GM21717 (cell line): ENCODE measurements around the gene PHOX2A.
"Not testable (repeated sequence)": the region's sequence is repeated elsewhere in the genome, so short reads cannot be mapped to it uniquely, and the experiment has no call there.

ENCODE experiments used
- ATAC-seq: cut with Tn5 transposase; IDR thresholded peaks from one replicate; pipeline ENCODE4 v1.9.1; 2021; ENCODE audit warnings: mild to moderate bottlenecking, moderate library complexity; ENCODE audit not compliant: unreplicated experiment

PHOX2A gene

DNA sequence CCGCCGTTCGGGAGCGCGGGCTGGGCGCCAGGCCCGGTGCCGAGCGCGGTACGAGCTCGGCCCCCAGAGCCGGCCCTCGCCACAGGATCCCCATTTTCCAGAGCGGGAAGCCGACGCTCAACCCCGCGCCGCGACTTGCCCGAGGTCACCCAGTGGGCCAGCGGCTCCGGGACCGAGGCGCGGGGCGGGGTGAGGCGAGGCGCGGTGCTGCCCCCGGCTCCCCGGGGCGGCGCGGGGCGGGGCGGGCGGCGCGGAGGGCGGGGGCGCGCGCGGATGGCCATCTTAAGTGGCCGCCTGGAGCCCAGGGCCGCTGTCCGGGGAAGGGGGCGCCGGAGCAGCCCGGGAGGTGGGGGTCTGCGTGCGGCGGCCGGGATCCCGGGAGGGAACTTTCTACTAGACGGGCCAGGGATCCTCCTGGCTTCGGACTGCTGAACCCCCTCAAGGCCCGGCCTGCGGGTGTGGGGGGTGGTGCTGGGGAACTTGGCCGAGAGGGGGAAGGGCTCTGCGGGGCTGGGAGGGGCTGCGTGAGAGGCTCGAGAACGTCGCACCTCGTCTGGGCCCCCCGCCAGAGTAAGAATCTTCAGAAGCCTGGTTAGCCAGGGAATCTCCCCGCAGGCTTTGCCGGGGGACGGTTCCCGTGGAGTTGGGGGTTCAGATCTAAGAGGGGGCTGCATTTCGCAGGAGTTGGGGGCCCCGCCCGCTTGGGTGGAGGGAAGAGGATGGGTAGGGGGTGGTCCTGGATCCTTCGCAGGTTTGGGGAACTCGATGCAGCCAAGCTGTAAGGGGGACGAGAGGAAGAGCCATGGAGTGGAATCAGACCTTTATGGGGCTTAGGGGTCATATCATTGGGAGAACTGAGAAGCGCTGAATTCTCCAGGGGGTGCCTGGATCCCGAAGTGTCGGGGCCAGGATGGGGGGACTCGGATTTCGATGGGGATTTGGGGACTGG lies 20.1 kb downstream of the PHOX2A start:
- ATAC-seq: peak; percentile 46

GRCh38 chr11:72222907-72223614 lies 20.9 kb downstream of the PHOX2A start:
- peak; percentile 58 for ATAC-seq

DNA sequence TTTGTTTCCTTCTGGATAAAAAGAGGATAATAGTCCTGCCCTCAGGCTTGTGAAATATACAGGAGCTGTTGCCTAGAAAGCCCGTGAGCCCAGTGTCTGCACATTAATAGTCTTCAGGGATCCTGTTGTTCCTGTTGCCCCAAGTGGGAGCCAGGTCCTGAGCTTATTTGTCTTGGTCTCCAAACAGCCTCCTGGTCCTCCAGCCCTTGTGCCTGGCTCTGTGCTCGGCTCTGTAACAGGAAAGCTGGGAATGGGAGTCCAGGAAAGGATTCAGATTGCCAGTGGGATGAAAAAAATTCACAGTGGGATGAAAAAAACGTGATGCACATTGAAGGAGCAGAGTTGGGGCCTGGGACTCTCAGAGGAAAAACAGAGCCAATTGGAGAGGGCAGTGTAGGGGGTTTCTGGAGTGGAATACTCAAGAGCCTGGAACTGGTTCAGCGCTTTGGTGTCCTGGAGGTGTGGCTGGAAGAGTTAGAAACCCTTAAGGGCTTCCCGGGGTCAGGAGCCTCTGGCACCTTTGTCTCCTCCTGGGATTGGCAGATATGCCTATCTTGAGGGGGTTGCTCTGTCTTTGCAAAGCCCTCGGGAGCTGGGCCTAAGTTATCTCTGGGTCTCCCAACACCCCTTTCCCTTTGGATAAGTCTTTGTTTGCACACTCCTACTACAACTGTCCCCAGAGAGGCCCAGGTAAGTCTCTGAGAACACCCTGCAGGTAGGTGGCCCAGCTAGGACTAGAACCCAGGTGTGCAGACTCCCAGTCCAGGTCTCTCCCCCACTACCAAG lies 21.7 kb downstream of the PHOX2A start:
- no peak for ATAC-seq

DNA sequence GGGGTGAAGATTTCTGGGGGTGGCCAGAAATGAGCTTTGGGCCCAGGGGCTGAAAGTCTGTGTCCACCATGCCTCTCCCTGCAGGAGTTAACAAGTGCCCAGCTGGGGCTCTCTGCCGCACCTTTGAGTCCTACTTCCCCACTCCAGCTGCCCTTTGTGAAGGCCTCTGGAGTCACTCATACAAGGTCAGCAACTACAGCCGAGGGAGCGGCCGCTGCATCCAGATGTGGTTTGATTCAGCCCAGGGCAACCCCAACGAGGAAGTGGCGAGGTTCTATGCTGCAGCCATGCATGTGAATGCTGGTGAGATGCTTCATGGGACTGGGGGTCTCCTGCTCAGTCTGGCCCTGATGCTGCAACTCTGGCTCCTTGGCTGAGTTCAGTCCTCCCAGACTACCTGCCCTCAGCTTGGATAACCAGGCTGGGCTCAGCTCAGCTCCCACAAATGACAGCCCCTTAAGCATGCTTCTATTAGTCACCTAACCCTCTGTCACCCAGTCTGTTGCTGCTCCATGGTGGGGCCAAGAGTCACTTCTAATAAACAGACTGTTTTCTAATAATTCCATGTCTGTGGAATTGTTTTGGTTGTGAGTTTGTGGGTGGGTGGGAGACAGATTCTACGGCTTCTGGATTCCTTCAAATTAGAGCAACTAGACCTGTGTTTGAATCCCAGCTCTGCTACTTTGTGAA lies 22.4 kb downstream of the PHOX2A start:
- no peak for ATAC-seq

DNA sequence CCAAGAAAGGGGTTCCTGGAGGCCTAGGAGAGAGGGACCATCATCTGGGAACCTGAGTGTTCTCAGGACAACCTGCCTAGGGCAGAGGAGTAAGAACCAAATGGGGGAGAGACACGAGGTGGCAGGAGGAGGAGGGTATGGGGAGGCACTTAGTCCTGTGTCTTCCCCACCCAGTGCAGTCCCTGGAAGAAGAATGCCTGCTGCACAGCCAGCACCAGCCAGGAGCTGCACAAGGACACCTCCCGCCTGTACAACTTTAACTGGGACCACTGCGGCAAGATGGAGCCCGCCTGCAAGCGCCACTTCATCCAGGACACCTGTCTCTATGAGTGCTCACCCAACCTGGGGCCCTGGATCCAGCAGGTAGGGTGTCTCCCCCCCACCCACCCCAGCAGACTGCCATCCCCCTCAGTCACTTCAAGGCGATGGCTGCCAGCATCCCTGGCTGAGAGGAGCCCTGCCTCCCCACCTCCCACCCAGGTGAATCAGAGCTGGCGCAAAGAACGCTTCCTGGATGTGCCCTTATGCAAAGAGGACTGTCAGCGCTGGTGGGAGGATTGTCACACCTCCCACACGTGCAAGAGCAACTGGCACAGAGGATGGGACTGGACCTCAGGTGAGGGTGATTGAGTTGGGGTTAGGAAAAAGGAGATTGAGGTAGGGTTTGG lies 23.1 kb downstream of the PHOX2A start:
- no peak for ATAC-seq

DNA sequence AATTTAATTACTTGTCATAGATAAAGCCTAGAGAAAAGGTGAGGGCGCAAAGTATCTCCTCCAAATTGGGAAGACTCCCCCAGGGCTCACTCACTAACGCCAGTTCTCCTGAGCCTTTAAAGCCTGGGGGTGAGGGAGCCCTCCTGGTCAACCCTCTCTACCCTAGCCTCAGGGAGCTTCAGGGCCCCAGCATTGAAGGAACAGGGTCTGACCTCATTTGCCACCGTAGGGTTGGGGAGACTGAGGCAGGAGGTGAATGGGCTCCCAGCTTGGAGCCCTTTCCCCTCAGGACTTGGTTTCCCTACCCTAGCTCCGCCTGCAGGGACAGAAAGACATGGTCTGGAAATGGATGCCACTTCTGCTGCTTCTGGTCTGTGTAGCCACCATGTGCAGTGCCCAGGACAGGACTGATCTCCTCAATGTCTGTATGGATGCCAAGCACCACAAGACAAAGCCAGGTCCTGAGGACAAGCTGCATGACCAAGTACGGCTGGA lies 25.7 kb downstream of the PHOX2A start:
- no peak for ATAC-seq

DNA sequence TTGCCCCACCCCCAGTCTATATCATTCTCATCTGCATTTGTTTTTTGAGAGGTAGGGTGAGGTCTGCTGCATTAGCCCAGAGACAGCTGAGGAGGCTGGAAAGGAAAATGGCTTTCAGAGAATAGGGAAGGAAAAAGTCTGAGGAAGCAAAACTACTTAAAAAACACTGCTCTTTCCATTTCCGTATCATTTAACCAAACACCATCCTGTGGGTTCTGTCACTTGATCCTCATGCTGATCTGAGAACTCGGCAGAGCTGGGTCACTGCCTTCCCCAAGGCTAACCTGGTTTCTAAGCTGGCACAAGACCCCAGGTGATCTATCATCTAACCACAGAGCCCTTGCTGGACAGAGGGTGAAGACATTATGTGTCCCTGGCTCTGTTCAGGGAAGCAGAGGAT lies 26.1 kb downstream of the PHOX2A start:
- no peak for ATAC-seq

- no peak for ATAC-seq
These were observed 27.3 kb downstream of the PHOX2A start, which contains the start of gene FOLR2 for GRCh38 chr11:72216638-72217037. FOLR2 (plus strand) TSS chr11:72216794; CDS start chr11:72218585, 1,791 bp downstream.

DNA sequence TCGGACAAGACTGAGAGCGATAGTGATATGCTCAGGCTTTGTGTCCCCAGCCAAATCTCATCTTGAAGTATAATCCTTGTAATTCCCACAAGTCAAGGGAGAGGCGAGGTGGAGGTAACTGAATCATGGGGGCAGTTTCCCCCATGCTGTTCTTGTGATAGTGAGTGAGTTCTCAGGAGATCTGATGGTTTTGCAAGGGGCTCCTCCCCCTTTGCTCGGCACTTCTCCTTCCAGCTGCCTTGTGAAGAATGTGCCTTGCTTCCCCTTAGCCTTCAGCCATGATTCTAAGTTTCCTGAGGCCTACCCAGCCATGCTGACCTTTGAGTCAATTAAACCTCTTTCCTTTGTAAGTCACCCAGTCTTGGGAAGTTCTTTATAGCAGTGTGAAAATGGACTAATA lies 34.9 kb downstream of the PHOX2A start:
- no peak for ATAC-seq

GRCh38 chr11:72208281-72208680 lies 35.7 kb downstream of the PHOX2A start:
- ATAC-seq: no peak

GRCh38 chr11:72206794-72207193 lies 37.2 kb downstream of the PHOX2A start:
- not testable (repeated sequence) for ATAC-seq

GRCh38 chr11:72204886-72205285 lies 39.1 kb downstream of the PHOX2A start:
- no peak for ATAC-seq

- no peak for ATAC-seq
These were observed 40.8 kb downstream of the PHOX2A start for GRCh38 chr11:72203163-72203562.

GRCh38 chr11:72202571-72202970 lies 41.4 kb downstream of the PHOX2A start:
- no peak for ATAC-seq

DNA sequence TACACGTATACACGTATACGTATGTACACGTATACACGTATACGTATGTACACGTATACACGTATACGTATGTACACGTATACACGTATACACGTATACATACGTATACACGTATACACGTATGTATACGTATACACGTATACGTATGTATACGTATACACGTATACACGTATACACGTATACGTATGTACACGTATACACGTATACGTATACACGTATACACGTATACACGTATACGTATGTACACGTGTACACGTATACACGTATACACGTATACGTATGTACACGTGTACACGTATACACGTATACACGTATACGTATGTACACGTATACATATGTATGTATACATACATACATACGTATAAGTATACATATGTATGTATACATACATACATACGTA lies 42.5 kb downstream of the PHOX2A start:
- ATAC-seq: not testable (repeated sequence)

DNA sequence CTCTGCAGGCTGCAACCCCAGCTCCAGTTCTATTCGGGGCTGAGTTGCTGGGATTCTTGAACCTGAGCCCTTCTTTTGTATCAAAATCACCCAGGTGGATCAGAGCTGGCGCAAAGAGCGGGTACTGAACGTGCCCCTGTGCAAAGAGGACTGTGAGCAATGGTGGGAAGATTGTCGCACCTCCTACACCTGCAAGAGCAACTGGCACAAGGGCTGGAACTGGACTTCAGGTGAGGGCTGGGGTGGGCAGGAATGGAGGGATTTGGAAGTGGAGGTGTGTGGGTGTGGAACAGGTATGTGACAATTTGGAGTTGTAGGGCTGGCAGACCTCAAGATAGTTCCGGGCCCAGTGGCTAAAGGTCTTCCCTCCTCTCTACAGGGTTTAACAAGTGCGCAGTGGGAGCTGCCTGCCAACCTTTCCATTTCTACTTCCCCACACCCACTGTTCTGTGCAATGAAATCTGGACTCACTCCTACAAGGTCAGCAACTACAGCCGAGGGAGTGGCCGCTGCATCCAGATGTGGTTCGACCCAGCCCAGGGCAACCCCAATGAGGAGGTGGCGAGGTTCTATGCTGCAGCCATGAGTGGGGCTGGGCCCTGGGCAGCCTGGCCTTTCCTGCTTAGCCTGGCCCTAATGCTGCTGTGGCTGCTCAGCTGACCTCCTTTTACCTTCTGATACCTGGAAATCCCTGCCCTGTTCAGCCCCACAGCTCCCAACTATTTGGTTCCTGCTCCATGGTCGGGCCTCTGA lies 48.3 kb downstream of the PHOX2A start:
- no peak for ATAC-seq

DNA sequence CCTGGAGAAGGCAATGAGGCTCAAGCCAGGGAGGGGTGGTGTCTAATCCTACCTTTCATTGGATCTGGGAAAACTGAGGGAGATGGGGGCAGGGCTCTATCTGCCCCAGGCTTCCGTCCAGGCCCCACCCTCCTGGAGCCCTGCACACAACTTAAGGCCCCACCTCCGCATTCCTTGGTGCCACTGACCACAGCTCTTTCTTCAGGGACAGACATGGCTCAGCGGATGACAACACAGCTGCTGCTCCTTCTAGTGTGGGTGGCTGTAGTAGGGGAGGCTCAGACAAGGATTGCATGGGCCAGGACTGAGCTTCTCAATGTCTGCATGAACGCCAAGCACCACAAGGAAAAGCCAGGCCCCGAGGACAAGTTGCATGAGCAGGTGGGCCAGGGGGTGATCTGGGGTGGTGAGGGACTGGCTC lies 52.0 kb downstream of the PHOX2A start, which contains the start of gene FOLR1:
Gene FOLR1, plus strand, starts transcription at position 180 of the 421 bp plus-strand sequence. Its CDS starts 34 bp downstream, at position 214.
- ATAC-seq: no peak

GRCh38 chr11:72190631-72191071 lies 53.3 kb downstream of the PHOX2A start:
- no peak for ATAC-seq
